ENCODE data around the gene GTPBP8.

DNA sequence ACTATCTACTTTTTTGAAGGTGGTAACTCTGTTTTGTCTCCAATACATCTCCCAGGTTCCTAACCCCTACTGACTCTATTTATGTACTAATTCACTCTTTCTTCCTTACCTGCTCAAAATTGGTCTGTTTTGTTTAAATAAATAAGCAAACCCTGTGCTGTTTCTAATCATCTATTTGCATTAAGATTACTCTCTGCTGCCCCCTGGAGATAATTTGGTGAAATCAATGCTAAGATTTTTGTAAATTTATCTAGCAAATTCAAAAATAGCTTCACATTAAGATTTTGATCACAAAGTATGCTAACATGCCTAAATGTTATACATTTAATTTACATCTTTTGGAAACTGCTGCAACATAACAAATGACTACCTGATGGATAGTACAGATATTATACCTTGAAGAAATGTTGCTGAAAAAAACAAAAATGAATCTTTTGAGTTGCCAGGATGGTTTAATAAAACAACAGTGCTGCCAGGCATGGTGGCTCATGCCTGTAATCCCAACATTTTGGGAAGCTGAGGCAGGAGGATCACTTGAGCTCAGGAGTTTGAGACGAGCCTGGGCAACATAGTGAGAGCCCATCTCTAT is 11.4 kb upstream of the GTPBP8 start:
- TF ChIP-seq POLR2A (IDR thresholded peaks at IDR 0.05), result no peak
- TF ChIP-seq, protein P1, sequence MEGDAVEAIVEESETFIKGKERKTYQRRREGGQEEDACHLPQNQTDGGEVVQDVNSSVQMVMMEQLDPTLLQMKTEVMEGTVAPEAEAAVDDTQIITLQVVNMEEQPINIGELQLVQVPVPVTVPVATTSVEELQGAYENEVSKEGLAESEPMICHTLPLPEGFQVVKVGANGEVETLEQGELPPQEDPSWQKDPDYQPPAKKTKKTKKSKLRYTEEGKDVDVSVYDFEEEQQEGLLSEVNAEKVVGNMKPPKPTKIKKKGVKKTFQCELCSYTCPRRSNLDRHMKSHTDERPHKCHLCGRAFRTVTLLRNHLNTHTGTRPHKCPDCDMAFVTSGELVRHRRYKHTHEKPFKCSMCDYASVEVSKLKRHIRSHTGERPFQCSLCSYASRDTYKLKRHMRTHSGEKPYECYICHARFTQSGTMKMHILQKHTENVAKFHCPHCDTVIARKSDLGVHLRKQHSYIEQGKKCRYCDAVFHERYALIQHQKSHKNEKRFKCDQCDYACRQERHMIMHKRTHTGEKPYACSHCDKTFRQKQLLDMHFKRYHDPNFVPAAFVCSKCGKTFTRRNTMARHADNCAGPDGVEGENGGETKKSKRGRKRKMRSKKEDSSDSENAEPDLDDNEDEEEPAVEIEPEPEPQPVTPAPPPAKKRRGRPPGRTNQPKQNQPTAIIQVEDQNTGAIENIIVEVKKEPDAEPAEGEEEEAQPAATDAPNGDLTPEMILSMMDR (IDR thresholded peaks at IDR 0.05), result peak in 5 of 6 experiments; percentile 44 to 76 (median 64)

Measured in thyroid gland (tissue), 4 donors.